ENCODE results near the gene ACAN.

ACAN gene
- total RNA-seq, result 0 reads per million in 2 experiments

- DNase-seq (ENCODE audit: low read depth), result no peak
Measured at GRCh38 chr15:88803241-88803919, at the start of gene ACAN. Gene ACAN, plus strand, starts transcription at chr15:88803436. Its CDS starts 32,771 bp downstream, at chr15:88836207.

- no peak for DNase-seq (ENCODE audit: low read depth)
Measured at GRCh38 chr15:88756521-88756920, 46.7 kb upstream of the ACAN start.

- DNase-seq (ENCODE audit: low read depth), result no peak
Measured at GRCh38 chr15:88756921-88757320, 46.3 kb upstream of the ACAN start.

- no peak for DNase-seq (ENCODE audit: low read depth)
Measured at GRCh38 chr15:88759872-88760271, 43.4 kb upstream of the ACAN start.

GRCh38 chr15:88764448-88764847 lies 38.8 kb upstream of the ACAN start:
- DNase-seq (ENCODE audit: low read depth), result no peak

GRCh38 chr15:88765212-88765611 lies 38.0 kb upstream of the ACAN start:
- no peak for DNase-seq (ENCODE audit: low read depth)

- DNase-seq (ENCODE audit: low read depth), result no peak
Measured at GRCh38 chr15:88769161-88769971, 33.9 kb upstream of the ACAN start.

GRCh38 chr15:88775776-88776175 lies 27.5 kb upstream of the ACAN start:
- no peak for DNase-seq (ENCODE audit: low read depth)

GRCh38 chr15:88776646-88777045 lies 26.6 kb upstream of the ACAN start:
- DNase-seq (ENCODE audit: low read depth), result no peak

- DNase-seq (ENCODE audit: low read depth), result no peak
Measured at GRCh38 chr15:88779944-88780343, 23.3 kb upstream of the ACAN start.

GRCh38 chr15:88782465-88782864 lies 20.8 kb upstream of the ACAN start:
- DNase-seq (ENCODE audit: low read depth), result no peak

- no peak for DNase-seq (ENCODE audit: low read depth)
Measured at GRCh38 chr15:88785217-88785616, 18.0 kb upstream of the ACAN start.

- no peak for DNase-seq (ENCODE audit: low read depth)
Measured at GRCh38 chr15:88788036-88788435, 15.2 kb upstream of the ACAN start.

GRCh38 chr15:88788816-88789215 lies 14.4 kb upstream of the ACAN start:
- DNase-seq (ENCODE audit: low read depth), result no peak

GRCh38 chr15:88790486-88790885 lies 12.8 kb upstream of the ACAN start:
- DNase-seq (ENCODE audit: low read depth), result no peak

- no peak for DNase-seq (ENCODE audit: low read depth)
Measured at GRCh38 chr15:88791637-88792036, 11.6 kb upstream of the ACAN start.

- no peak for DNase-seq (ENCODE audit: low read depth)
Measured at GRCh38 chr15:88792342-88793282, 10.6 kb upstream of the ACAN start.

GRCh38 chr15:88794001-88794400 lies 9.2 kb upstream of the ACAN start:
- DNase-seq (ENCODE audit: low read depth), result no peak

- DNase-seq (ENCODE audit: low read depth), result no peak
Measured at GRCh38 chr15:88797663-88798339, 5.4 kb upstream of the ACAN start.

- DNase-seq (ENCODE audit: low read depth), result no peak
Measured at GRCh38 chr15:88799341-88799740, 3.9 kb upstream of the ACAN start.

GRCh38 chr15:88800026-88800425 lies 3.2 kb upstream of the ACAN start:
- no peak for DNase-seq (ENCODE audit: low read depth)

GRCh38 chr15:88800738-88801137 lies 2.5 kb upstream of the ACAN start:
- DNase-seq (ENCODE audit: low read depth), result no peak

Data from T follicular helper cell (primary cell).